ENCODE data around the gene VPS25.

- no peak for TF ChIP-seq POLR2A (IDR thresholded peaks at IDR 0.05)
- no peak for TF ChIP-seq CTCF (IDR thresholded peaks at IDR 0.05)
Measured at GRCh38 chr17:42784409-42784808, 11.2 kb downstream of the VPS25 start.

Data from thyroid gland (tissue), 4 donors.